GM18951 (cell line): ENCODE measurements around the gene SHC2.
"Not testable (repeated sequence)": the region's sequence is repeated elsewhere in the genome, so short reads cannot be mapped to it uniquely, and the experiment has no call there.

Experiments
- POLR2A ChIP-seq: IDR thresholded peaks from 4 replicates; pipeline ENCODE4 v1.6.1; 2011; ENCODE audit warnings: mild to moderate bottlenecking; ENCODE audit not compliant: insufficient read length, insufficient read depth; ENCODE audit errors: extremely low read depth
- in situ Hi-C: fragments of 300-500 bp; cut with MboI; formaldehyde crosslinking; loops from one replicate; pipeline ENCODE4 v1.12.0; 2022; ENCODE audit warnings: low sequenced_read_pairs, mixed read lengths, inconsistent platforms; ENCODE audit not compliant: unreplicated experiment

The SHC2 gene

DNA sequence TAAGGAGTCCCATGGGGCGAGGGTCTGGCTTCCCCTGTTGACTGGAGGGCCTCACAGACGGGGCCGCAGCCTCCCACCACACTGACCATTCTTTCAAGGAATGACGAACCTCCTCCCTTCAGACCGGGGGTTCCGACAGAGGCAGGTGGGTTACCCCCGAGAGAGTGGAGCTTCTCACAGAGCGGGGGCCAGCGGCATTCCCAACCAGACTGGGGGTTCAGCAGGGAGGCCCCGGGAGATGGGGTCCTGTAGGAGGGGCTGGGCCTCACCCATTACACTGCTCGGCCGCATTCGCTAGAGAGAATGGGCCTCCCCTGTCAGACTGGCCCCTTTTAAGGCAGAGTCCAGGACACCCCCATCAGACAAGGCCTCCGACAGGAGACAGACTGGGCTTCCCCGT is 36.3 kb downstream of the SHC2 start:
- no peak for TF ChIP-seq POLR2A
- in situ Hi-C loops, result no loop called here

DNA sequence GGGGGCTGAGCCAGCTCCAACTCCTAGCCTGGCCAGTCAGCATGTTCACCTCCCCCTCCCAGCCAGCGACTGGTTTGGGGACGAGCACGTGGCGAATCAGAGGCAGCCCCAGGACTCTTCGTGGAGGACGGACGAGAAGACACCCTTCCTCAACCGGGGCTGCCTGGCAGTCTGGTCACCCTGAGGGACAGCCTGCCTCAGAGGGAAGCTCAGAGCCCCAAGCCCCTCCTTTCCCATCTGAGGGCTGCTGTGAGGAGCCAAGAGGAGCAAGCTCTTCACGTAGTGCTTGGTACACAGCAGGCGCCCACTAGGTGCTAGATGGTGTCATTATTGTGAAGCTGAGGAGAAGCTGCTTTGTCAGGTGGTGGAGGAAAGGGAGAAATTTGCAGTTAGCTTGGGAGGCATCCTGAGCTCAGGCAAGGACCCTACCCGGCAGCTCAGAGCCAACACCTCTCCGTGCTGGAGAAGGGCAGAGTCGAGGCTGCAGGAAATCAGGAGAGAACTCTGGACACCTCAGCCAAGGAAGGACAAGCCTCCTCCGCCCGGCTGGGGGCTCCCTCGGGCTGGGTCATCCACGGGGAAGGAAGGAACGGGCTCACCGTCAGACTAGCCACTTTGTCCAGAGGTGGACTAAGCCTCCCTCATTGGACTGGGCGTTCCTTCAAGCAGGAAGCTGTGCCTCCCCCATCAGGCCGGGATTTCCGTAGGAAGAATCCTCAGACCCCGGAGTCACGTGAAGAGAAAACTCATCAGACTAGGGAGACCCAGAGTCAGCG is 37.0 kb downstream of the SHC2 start:
- in situ Hi-C loops, result no loop called here
- TF ChIP-seq POLR2A, result no peak

DNA sequence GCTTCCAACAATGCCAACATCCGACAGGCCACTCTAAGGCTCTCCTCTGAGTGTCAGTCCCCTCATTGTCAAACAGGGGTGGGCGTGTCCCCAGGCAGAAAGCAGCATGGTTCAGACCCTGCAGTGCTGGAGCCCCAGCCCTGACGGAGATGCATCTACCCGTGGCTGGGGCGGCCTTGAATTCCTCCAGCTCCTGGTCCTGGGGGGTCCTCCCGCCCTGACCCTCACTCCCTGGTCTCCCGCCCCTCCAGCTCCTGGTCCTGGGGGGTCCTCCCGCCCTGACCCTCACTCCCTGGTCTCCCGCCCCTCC is 38.0 kb downstream of the SHC2 start:
- in situ Hi-C loops, result not testable (repeated sequence)

DNA sequence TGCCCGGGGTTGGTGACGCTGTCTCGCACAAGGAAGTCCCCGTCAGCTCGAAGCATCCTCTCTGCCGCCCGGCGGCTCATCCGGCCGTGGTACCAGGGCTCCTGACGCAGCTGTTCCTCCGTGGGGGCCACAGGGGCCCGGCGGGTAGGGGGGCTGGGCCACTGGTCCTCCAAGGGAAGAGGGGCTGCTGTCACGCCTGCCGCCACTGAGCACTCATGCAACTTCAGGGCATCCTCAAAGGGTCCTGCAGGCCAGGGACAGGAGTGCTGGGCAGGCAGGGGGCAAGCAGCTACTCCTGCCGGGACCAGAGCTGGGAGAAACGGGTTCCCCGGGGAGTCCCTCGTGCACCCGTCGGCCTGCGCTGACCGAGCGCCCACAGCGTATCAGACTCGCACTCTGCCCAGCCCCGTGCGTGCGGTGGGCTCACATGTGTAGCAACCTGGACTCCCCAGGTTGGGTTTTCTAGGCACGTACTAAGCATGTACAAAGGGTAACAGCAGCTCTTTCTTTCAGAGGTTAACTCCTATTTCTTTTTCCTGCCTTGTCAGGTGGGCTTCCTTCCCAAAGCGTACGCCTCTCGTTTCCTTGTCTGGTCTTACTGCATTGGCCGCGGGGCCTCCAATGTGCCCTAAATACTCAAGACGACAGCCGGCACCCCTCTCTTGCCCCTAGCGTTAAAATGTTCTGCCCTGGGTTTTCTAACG is 38.5 kb downstream of the SHC2 start:
- in situ Hi-C loops, result no loop called here
- TF ChIP-seq POLR2A, result no peak

DNA sequence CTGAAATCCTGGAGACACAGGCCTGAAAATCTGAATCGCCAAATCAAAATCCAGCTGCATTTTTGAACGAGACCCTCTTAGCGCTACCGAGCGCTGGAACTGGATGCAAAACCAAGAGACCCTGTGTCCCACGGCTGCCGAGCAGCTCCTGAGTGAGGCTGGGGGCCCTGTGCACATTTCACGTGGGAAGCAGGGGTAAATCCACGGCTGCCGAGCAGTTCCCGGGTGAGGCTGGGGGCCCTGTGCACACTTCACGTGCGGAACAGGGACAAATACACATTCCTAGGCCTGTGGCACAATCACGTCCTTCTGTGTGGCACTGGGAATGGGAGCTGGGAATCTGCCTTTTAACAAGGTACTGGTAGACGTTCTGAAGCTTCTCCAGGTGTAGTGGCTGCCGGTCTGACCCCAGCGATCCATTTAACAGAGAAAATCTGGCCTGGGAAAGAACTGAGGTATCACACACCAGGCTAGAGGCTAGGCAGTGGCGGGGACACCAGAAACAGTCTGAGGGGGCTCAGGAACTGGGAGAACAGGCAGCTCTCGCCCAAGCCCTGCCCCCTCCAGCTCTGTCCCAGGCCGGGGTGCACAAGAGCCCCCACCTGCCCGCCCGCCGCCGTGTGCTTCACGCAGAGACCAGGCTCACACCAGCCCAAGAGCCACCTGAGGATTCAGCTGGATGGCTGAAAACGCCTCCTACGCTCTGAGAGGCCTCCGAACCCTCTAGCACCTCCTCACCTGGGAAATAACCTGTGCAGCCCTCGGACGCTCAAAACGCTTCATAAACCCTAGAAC is 40.9 kb downstream of the SHC2 start:
- no peak for TF ChIP-seq POLR2A
- in situ Hi-C loops, result no loop called here

DNA sequence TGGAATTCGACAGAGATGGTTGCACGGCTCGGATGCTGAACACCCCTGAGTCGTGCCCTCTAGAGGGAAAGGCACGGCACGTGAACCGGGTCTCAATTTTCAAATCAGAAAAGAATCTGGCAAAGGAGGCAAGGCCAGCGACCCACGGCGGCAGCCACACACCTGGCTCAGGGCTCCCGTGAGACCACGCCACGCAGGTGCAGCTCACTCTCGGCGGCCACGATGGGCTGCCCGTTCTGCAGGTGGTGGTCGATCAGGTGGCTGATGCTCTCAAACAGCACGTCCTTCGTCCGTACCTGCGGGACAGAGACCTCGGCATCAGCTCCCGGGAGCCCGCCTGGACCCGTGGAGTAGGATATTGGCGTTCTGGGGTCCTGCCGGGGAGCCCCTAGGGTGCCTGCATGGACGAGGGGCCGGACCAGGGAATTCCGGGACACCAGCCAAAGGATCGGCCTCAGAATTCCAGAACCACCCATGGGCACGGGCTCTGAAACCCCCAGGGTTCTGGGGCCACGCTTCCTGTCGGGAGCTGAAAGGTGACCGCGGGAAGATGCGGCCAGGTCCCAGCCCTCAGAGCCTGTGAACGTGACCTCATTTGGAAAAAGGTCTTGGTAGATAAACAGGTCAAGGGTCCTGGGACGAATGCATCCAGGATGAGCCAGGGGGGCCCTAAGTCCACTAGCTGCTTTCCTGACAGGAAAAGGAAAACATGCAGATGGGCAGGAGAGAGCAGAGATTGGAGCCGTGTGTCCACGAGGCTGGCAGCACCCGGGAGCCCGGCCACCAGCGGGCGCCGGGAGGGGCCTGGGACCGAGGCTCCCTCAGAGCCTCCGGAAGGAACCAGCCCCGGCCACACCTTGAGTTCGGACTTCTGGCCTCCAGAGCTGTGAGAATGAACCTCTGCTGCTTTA is 41.8 kb downstream of the SHC2 start:
- in situ Hi-C loops, result no loop called here
- no peak for TF ChIP-seq POLR2A

DNA sequence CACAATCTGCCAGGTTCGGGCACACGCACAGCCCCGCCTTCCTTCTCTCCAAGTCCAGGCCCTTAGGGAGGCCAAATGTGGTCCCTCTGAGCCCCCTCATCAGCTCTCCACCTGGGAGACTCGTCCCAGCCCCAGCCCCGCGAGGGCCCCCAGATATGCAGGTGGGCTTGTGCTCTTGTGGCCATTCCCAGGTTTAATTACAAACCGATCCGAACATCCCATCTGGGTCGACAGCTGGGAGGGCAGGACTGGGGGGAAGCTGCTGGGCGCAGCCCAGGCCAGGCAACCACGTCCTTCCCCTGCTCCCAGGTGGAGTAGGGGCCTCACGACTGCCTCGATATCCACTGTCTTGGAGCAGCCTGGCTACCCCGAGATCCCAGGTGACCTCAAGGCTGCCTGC is 44.4 kb downstream of the SHC2 start:
- TF ChIP-seq POLR2A, result no peak
- in situ Hi-C loops, result no loop called here

DNA sequence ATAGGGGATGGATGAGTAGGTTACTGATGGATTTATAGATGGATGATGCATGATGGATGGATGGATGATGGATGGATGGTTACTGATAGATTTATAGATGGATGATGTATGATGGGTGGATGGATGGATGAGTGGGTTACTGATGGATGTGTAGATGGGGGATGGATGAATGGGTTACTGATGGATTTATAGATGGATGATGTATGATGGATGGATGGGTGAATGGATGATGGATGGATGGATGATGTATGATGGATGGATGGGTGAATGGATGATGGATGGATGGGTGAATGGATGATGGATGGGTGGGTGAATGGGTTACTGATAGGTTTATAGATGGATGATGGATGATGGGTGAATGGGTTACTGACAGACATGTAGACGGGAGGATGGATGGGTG is 45.5 kb downstream of the SHC2 start:
- in situ Hi-C loops, result no loop called here
- no peak for TF ChIP-seq POLR2A

DNA sequence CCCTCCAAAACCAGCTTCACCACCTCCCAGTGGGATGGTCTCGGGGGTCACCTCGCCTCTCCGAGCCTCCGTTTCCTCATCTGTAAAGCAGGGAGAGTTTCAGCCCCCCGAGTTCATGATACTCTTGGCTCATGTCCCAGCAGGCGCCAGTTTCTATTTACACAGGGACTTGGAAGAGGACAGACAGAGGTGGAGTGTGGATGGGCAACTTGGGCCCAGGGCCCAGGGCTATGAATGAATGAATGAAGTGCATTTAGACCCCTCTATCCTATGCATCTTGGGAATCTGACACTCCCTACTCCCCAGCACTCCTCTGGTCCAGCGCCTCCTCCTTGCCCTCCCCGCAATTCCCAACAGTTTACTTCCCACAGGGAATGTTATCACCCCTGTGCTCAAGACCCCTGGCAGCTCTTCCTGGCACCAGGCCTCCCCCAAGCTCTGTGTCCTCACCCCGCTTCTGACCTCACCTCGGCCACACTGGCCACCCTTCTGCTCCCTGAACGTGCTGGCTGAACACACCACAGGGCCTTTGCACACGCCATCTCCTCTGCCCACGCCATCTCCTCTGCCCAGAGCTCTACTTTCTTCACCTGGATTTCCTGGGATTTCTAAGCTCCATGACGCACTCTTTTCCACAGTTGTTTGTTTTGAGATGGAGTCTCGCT is 46.9 kb downstream of the SHC2 start:
- in situ Hi-C loops, result no loop called here
- TF ChIP-seq POLR2A, result no peak

DNA sequence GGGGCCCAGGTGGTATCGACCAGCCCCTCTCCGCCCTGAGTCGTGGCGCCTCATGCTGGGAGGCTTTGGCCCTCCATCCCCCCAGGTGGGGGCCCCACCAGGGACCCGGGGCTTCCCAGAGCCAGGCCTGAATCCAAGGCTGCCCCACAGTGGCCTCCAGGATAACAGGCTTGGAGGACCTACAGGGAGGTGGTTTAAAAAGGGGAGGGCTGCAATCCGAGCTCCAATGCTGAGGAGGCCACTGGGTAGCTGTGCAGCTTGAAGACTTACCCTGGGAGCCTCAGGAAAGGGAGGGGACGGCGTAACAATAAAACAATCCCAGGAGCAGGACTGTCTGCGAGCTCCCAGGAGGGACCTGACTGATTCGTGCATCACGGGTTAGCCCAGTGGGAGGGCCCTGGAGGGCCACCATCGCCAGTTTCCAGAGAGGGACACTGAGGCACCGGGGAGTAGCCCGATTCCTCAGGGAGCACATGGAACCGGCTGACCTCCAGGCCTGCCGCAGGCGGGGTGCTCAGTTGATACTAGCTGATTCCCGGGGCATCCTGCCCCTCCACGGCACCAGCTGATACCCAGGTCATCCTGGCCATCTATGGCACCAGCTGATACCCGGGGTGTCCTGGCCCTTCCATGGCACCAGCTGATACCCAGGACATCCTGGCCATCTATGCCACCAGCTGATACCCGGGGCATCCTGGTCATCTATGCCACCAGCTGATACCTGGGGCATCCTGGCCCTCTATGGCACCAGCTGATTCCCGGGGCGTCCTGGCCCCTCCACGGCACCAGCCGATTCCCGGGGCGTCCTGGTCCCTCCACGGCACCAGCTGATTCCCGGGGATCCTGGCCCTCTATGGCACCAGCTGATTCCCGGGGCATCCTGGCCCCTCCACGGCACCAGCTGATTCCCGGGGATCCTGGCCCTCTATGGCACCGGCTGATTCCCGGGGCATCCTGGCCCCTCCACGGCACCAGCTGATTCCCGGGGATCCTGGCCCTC is 48.2 kb downstream of the SHC2 start:
- in situ Hi-C loops, result no loop called here
- no peak for TF ChIP-seq POLR2A

DNA sequence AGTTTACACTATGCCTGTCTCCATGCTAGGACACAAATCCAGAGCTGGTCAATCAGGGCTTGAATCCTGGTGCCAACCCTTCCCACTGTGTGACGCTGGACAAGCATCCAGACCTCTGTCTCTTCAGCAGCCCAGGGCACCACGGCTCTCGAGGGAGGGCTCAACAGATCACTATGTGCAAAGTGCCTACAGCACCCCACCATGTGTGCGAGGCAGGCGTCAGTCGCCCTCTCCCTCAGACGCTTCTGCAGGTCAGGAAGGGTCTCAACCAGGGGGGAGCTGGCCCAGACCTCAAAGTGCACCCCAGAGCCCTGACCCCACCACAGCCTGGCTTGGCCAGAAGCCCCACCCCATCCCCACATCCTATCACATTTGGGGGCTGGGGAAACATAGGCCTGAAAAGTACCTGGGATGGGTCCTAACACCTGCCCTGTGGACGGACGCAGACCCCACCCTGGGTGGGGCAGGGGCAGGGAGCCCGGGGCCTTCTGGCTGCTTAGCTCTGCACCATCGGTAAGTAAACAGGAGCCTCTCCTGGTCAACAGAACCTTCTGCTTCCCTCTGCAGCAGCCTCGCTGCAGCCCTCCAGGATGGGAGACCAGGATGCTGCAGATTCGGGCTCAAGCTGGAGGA is 49.0 kb downstream of the SHC2 start:
- no peak for TF ChIP-seq POLR2A
- in situ Hi-C loops, result no loop called here

DNA sequence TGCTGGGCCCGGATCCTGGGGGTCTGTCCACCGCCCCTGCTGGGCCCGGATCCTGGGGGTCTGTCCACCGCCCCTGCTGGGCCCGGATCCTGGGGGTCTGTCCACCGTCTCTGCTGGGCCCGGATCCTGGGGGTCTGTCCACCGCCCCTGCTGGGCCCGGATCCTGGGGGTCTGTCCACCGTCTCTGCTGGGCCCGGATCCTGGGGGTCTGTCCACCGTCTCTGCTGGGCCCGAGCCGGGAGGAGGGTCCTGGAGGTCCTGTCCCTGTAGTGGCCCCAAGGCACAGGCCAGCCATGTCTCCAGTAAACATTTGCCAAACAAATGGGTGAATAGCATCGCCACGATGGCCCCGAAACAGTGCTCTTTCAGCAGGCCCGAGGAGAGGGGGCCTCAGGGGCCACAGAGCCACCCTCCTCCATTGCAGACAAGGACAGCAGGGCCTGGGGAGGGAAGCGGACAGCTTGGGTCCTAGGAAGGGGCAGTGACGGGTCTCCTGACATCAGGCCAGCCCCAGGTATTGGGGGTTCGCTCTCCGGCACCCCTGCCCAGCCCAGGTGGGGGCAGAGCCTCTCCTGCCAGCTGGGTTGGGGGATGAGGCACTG is 49.6 kb downstream of the SHC2 start:
- in situ Hi-C loops, result not testable (repeated sequence)
